Measurements from ENCODE around the gene AXIN1.
"Not testable (repeated sequence)": the region's sequence is repeated elsewhere in the genome, so short reads cannot be mapped to it uniquely, and the experiment has no call there.

- TF ChIP-seq CTCF, EZH2 (IDR thresholded peaks at IDR 0.05): not testable (repeated sequence)
Measured at GRCh38 chr16:258091-258490, 94.4 kb downstream of the AXIN1 start.

Data from neural progenitor cell (in vitro differentiated cells).